LNCaP clone FGC (cell line): Measurements from ENCODE around the gene TOR1AIP2.
A peak's percentile ranks its signal among the peaks of the same experiment; 100 is the strongest.

Experiments used
- DNase-seq: peaks from one replicate; pipeline ENCODE4 v3.0.0-alpha.2; 2011; ENCODE audit warnings: low read depth
- H3K4me3 ChIP-seq: 2 replicates; pipeline ENCODE4 v1.5.1; 2011; ENCODE audit warnings: mild to moderate bottlenecking, low read depth, low read length, control low read depth
- TF ChIP-seq, protein P1 (sequence below): IDR thresholded peaks from 2 replicates; pipeline ENCODE4 v1.5.1; 2012; ENCODE audit warnings: mild to moderate bottlenecking; ENCODE audit not compliant: control insufficient read depth, insufficient read depth; ENCODE audit errors: extremely low read depth

Gene TOR1AIP2

GRCh38 chr1:179888071-179888470 is 10.5 kb upstream of the TOR1AIP2 start:
- no peak for DNase-seq
- no peak overlapping the region for H3K4me3 ChIP-seq
- TF ChIP-seq, protein P1, sequence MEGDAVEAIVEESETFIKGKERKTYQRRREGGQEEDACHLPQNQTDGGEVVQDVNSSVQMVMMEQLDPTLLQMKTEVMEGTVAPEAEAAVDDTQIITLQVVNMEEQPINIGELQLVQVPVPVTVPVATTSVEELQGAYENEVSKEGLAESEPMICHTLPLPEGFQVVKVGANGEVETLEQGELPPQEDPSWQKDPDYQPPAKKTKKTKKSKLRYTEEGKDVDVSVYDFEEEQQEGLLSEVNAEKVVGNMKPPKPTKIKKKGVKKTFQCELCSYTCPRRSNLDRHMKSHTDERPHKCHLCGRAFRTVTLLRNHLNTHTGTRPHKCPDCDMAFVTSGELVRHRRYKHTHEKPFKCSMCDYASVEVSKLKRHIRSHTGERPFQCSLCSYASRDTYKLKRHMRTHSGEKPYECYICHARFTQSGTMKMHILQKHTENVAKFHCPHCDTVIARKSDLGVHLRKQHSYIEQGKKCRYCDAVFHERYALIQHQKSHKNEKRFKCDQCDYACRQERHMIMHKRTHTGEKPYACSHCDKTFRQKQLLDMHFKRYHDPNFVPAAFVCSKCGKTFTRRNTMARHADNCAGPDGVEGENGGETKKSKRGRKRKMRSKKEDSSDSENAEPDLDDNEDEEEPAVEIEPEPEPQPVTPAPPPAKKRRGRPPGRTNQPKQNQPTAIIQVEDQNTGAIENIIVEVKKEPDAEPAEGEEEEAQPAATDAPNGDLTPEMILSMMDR, result no peak

- peak overlapping the region; percentile 85 for H3K4me3 ChIP-seq
- DNase-seq, result no peak
- TF ChIP-seq, protein P1, result no peak
Observed at GRCh38 chr1:179883745-179884138, 6.1 kb upstream of the TOR1AIP2 start.

- no peak for DNase-seq
- peak overlapping the region; percentile 85 for H3K4me3 ChIP-seq
- TF ChIP-seq, protein P1, result no peak
Observed at GRCh38 chr1:179883040-179883744, 5.6 kb upstream of the TOR1AIP2 start.

- TF ChIP-seq, protein P1, result no peak; the same call in 1 of the 2 replicates
- peak; percentile 91 for DNase-seq
- H3K4me3 ChIP-seq, result peak within 1 kb of the TSS; percentile 85
Observed at GRCh38 chr1:179882253-179883039, 4.8 kb upstream of the TOR1AIP2 start, which contains the start of gene TOR1AIP1. Gene TOR1AIP1, plus strand, starts transcription at chr1:179882285. Its CDS starts 218 bp downstream, at chr1:179882503.

DNA sequence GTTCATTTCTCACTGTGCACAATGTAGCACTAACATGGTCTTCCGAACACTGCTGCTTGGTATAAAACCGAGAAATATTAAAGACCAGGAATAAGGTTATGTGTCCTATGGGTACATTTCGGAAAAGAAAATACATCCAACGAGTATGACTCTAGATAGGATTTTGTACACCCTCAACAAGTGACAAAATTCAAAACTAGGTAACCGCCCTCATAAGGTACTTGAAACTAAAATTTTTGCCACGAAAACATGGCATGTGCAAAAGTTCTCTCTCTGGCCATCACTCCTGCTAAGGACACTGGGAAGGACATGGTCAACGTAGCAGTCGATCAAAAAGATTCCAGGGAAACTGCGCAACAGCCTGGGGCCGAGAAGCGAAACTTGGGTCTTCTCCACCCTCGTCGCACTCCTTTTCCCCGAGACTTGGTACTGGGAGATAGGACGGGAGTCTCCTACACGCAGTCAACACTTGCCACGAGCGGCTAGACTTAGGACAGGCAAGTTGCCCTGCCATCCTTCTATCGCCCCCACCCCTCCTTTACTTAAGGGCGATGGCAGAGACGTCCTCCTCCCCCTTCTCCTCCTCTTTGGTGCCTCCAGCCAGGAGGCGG is 4.1 kb upstream of the TOR1AIP2 start:
- DNase-seq, result peak; percentile 89
- H3K4me3 ChIP-seq, result peak overlapping the region; percentile 85
- TF ChIP-seq, protein P1, result no peak

GRCh38 chr1:179879797-179880196 is 2.2 kb upstream of the TOR1AIP2 start:
- no peak overlapping the region for H3K4me3 ChIP-seq
- TF ChIP-seq, protein P1, result no peak
- no peak for DNase-seq
